ENCODE results near the gene KCNJ10. TPM values are rescaled to one million over a fixed set of nuclear protein-coding genes. Genes with fewer than 3 reads are reported as not detected.

Gene KCNJ10
- total and polyA plus RNA-seq, 2 of the 13 experiments (the other 11 are each of a cell fraction or from before 2014, with no cell fraction given), result 4.4 to 10.3 TPM

DNA sequence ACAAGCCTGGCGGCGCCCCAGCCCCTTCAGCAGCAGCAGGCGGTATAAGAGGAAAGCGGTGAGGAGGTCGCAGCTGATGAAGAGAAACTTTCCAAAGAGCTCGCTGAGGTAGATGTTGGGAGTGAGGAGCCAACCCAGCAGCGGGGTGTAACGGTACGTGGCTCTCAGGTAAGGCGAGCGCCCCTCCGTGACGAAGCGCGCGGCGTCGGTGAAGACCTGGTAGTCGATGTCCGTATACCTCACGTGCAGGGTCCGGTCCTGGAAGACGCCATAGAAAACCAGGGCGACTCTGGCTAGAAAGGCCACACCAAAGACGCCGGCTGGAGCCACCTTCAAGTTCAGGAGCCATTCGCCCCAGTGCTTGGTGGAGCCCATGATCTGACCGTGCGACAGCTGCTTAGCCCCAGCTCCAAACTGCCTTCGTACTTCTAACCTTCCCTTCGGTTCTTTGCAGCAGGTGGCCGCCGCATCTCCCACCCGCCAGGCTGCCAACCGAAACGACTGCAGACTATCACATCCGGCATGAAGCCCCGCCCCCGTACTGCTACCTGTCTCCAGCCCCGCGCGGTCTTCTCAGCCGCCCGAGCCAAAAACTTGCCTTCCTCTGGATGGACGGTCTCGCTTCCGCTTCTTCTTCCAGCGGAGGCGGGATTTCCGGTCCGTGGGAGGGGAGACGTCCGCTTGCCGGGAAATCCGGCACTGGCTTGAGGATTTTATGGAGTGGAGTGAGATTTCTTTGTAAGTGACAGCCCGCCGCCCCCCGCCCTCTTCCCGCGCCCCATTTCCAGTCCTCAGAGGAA is 38.4 kb downstream of the KCNJ10 start, which contains the start of gene PIGM (continued):
- TF ChIP-seq YY1 (IDR thresholded peaks at IDR 0.05; ENCODE audit: insufficient read depth, insufficient replicate concordance, low read depth, low read length), result peak; percentile 65
- TF ChIP-seq NFIC (IDR thresholded peaks at IDR 0.05; ENCODE audit: low read length), result no peak
- no peak for TF ChIP-seq GPN1 (CRISPR knock-in tag; IDR thresholded peaks at IDR 0.05; ENCODE audit: borderline replicate concordance)
- no peak for TF ChIP-seq ZNF329 (CRISPR knock-in tag; IDR thresholded peaks at IDR 0.05; ENCODE audit: low read depth)
- TF ChIP-seq ZNF160 (CRISPR knock-in tag; IDR thresholded peaks at IDR 0.05), result no peak
- no peak; the same call in 1 of the 2 replicates for TF ChIP-seq ZNF598 (CRISPR knock-in tag; IDR thresholded peaks at IDR 0.05; ENCODE audit: borderline replicate concordance)
- peak; percentile 65; the same call in 1 of the 2 replicates for TF ChIP-seq HES4 (CRISPR knock-in tag; IDR thresholded peaks at IDR 0.05; ENCODE audit: borderline replicate concordance)
- TF ChIP-seq, protein P1, sequence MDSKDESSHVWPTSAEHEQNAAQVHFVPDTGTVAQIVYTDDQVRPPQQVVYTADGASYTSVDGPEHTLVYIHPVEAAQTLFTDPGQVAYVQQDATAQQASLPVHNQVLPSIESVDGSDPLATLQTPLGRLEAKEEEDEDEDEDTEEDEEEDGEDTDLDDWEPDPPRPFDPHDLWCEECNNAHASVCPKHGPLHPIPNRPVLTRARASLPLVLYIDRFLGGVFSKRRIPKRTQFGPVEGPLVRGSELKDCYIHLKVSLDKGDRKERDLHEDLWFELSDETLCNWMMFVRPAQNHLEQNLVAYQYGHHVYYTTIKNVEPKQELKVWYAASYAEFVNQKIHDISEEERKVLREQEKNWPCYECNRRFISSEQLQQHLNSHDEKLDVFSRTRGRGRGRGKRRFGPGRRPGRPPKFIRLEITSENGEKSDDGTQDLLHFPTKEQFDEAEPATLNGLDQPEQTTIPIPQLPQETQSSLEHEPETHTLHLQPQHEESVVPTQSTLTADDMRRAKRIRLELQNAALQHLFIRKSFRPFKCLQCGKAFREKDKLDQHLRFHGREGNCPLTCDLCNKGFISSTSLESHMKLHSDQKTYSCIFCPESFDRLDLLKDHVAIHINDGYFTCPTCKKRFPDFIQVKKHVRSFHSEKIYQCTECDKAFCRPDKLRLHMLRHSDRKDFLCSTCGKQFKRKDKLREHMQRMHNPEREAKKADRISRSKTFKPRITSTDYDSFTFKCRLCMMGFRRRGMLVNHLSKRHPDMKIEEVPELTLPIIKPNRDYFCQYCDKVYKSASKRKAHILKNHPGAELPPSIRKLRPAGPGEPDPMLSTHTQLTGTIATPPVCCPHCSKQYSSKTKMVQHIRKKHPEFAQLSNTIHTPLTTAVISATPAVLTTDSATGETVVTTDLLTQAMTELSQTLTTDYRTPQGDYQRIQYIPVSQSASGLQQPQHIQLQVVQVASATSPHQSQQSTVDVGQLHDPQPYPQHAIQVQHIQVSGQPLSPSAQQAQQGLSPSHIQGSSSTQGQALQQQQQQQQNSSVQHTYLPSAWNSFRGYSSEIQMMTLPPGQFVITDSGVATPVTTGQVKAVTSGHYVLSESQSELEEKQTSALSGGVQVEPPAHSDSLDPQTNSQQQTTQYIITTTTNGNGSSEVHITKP (CRISPR knock-in tag; IDR thresholded peaks at IDR 0.05; ENCODE audit: low read depth), result no peak
- no peak for TF ChIP-seq ZNF839 (CRISPR knock-in tag; IDR thresholded peaks at IDR 0.05; ENCODE audit: borderline replicate concordance)
- TF ChIP-seq ZNF121 (CRISPR knock-in tag; IDR thresholded peaks at IDR 0.05), result peak; percentile 20; the same call in 1 of the 2 replicates
- no peak for TF ChIP-seq ZNF343 (CRISPR knock-in tag; IDR thresholded peaks at IDR 0.05)
- TF ChIP-seq KLF11 (CRISPR knock-in tag; IDR thresholded peaks at IDR 0.05), result peak; percentile 9; the same call in 1 of the 2 replicates
- TF ChIP-seq KAT8 (CRISPR knock-in tag; IDR thresholded peaks at IDR 0.05), result peak; percentile 94
- TF ChIP-seq, protein P2, sequence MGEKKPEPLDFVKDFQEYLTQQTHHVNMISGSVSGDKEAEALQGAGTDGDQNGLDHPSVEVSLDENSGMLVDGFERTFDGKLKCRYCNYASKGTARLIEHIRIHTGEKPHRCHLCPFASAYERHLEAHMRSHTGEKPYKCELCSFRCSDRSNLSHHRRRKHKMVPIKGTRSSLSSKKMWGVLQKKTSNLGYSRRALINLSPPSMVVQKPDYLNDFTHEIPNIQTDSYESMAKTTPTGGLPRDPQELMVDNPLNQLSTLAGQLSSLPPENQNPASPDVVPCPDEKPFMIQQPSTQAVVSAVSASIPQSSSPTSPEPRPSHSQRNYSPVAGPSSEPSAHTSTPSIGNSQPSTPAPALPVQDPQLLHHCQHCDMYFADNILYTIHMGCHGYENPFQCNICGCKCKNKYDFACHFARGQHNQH (CRISPR knock-in tag; IDR thresholded peaks at IDR 0.05), result peak; percentile 26
- no peak for TF ChIP-seq KDM1A (CRISPR knock-in tag; IDR thresholded peaks at IDR 0.05)
- peak; percentile 68; the same call in 1 of the 2 replicates for TF ChIP-seq IRF2 (CRISPR knock-in tag; IDR thresholded peaks at IDR 0.05)
- 0 out of 2 replicates have a peak, but pooled peaks have one; percentile 26 for TF ChIP-seq ZSCAN9 (CRISPR knock-in tag; IDR thresholded peaks at IDR 0.05; ENCODE audit: borderline replicate concordance)
- TF ChIP-seq ZNF607 (CRISPR knock-in tag; IDR thresholded peaks at IDR 0.05; ENCODE audit: borderline replicate concordance), result no peak
- TF ChIP-seq KDM6A (CRISPR knock-in tag; IDR thresholded peaks at IDR 0.05; ENCODE audit: low read depth), result no peak
- TF ChIP-seq ZNF441 (CRISPR knock-in tag; IDR thresholded peaks at IDR 0.05; ENCODE audit: borderline replicate concordance), result peak; percentile 77
- TF ChIP-seq ZBTB7B (CRISPR knock-in tag; IDR thresholded peaks at IDR 0.05), result peak; percentile 49; the same call in 1 of the 2 replicates

Data from HepG2 (cell line).